ENCODE measurements around the gene NUCKS1. TPM values are rescaled to one million over a fixed set of nuclear protein-coding genes. Genes with fewer than 3 reads are reported as not detected.

The NUCKS1 gene
- total and polyA plus RNA-seq, 2 of the 13 experiments (the other 11 are each of a cell fraction or from before 2014, with no cell fraction given), result 35.5 to 117 TPM

DNA sequence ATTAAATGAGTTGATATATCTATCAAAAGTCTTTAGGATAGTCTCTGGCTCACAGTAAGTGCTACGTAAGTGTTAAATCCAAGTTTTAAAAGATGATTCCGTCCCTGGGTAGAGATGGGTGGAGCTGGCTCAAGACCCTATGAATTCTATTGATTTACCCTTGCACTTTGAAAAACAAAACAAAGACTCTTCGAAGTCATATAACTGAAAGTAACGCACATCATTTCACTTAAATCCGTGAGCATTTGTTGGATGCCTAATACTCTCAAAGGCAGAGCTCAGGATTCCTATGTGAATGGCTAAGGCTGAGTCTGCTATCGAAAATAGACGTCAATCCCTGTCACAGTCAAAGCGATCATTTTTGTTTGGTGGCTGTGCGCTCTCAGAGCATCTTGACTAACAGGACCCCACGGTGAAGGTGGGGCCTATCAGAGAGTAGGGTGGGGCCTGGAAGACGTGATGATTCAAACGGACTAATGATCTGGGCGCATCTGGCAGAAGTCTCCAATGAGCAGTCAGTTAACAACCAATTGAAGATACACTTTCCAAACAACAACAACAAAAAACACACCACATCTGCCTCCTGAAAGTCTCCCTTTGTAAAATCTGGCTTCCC, 1.2 kb upstream of the NUCKS1 start:
- 91% methylated on average over 13 of the region's 13 CpGs for WGBS (ENCODE audit: low lambda C conversion rate)
- no peak overlapping the region for H3K27ac ChIP-seq (ENCODE audit: extremely low read length, insufficient read depth, low read length)
- no peak overlapping the region for H3K9ac ChIP-seq (ENCODE audit: insufficient read depth, low read depth, low read length)
- intact Hi-C loops (cut with micrococcal nuclease; ENCODE audit: unreplicated experiment) (no loop called here), in situ Hi-C loops (cut with HindIII; ENCODE audit: extremely low pct_ligation_motif_present, low pct_unique_long_range_greater_than_20kb) (no loop called here)
- no peaks in the 10 kb centered on the region for H3K9me3 ChIP-seq (ENCODE audit: low read length)
- peak overlapping the region; percentile 85; the same call in 1 of the 2 replicates for H3K4me2 ChIP-seq (ENCODE audit: low read depth, low read length)
- no peak for DNase-seq (ENCODE audit: low spot score)
- CTCF ChIA-PET (ENCODE audit: low intra/inter-chr PET ratio, low total read pairs), result no interaction called here
- H3K27me3 ChIP-seq (ENCODE audit: control insufficient read depth in 1 of 2, insufficient read depth in 2 of 2, low read length in 2 of 2), result no peaks in the 10 kb centered on the region; a peak in 1 of 5 replicates
- peaks cover 30% of the 10 kb centered on the region for H4K20me1 ChIP-seq (ENCODE audit: insufficient read depth, low read length)
- H3K4me1 ChIP-seq (ENCODE audit: insufficient read depth, low read length), result peaks cover 67% of the 10 kb centered on the region
- no TSS peak for BruUV-seq (replicated peaks)
- FAIRE-seq, result peak; percentile 61
- TF ChIP-seq CHD4 (IDR thresholded peaks at IDR 0.05; ENCODE audit: borderline replicate concordance, low read length) (peak; percentile 5), NCOR1 (IDR thresholded peaks at IDR 0.05; ENCODE audit: borderline replicate concordance, low read length) (no peak)
- H3K79me2 ChIP-seq (ENCODE audit: insufficient read depth, low read length), result peaks cover 32% of the 10 kb centered on the region
- H3K4me3 ChIP-seq (replicated peaks in 1 of 3; ENCODE audit: insufficient read depth in 1 of 3, low read depth in 2 of 3, low read length in 3 of 3), result no peak overlapping the region
- no peak for ATAC-seq
- no peaks in the 10 kb centered on the region for H3K36me3 ChIP-seq (replicated peaks in 1 of 2; ENCODE audit: control insufficient read depth in 1 of 2, insufficient read depth in 2 of 2, low read length in 2 of 2)
- no peak overlapping the region for H2AFZ ChIP-seq (ENCODE audit: low read length)
- POLR2A ChIA-PET, result no interaction called here

GRCh38 chr1:205749234-205750137, 496 bp downstream of the NUCKS1 start:
- intact Hi-C loops (cut with micrococcal nuclease; ENCODE audit: unreplicated experiment) (no loop called here), in situ Hi-C loops (cut with HindIII; ENCODE audit: extremely low pct_ligation_motif_present, low pct_unique_long_range_greater_than_20kb) (no loop called here)
- ATAC-seq, result peak; percentile 83
- no peaks in the 10 kb centered on the region; a peak in 1 of 5 replicates for H3K27me3 ChIP-seq (ENCODE audit: control insufficient read depth in 1 of 2, insufficient read depth in 2 of 2, low read length in 2 of 2)
- peak overlapping the region; percentile 65 to 81 (median 75) for H3K4me3 ChIP-seq (replicated peaks in 1 of 3; ENCODE audit: insufficient read depth in 1 of 3, low read depth in 2 of 3, low read length in 3 of 3)
- no peaks in the 10 kb centered on the region for H3K36me3 ChIP-seq (replicated peaks in 1 of 2; ENCODE audit: control insufficient read depth in 1 of 2, insufficient read depth in 2 of 2, low read length in 2 of 2)
- ChIA-PET CTCF (ENCODE audit: low intra/inter-chr PET ratio, low total read pairs) (no interaction called here), POLR2A (interaction anchor here (0.7 to 2.4 kb wide), 15 partner anchors 10 to 299 kb away, joined by 3 to 21 read pairs (median 4); partner anchors contain the start of genes RAB29 and SLC45A3)
- 4% methylated on average over 20 of the region's 81 CpGs for WGBS (ENCODE audit: low lambda C conversion rate)
- peak; percentile 93 for DNase-seq (ENCODE audit: low spot score)
- BruUV-seq (replicated peaks), result TSS peak; percentile 45
- peak overlapping the region; percentile 95 for H3K4me2 ChIP-seq (ENCODE audit: low read depth, low read length)
- peak overlapping the region; percentile 83 for H3K9ac ChIP-seq (ENCODE audit: insufficient read depth, low read depth, low read length)
- H3K27ac ChIP-seq (ENCODE audit: extremely low read length, insufficient read depth, low read length), result peak overlapping the region; percentile 92
- H3K9me3 ChIP-seq (ENCODE audit: low read length), result no peaks in the 10 kb centered on the region
- no peak overlapping the region for H2AFZ ChIP-seq (ENCODE audit: low read length)
- H3K79me2 ChIP-seq (ENCODE audit: insufficient read depth, low read length), result peaks cover 47% of the 10 kb centered on the region
- FAIRE-seq, result peak; percentile 55
- peaks cover 75% of the 10 kb centered on the region for H3K4me1 ChIP-seq (ENCODE audit: insufficient read depth, low read length)
- peaks cover 38% of the 10 kb centered on the region for H4K20me1 ChIP-seq (ENCODE audit: insufficient read depth, low read length)
- TF ChIP-seq KDM5B (CRISPR knock-in tag; IDR thresholded peaks at IDR 0.05; ENCODE audit: borderline replicate concordance), result no peak; the same call in 1 of the 2 replicates
- TF ChIP-seq ZNF354B (CRISPR knock-in tag; IDR thresholded peaks at IDR 0.05), result no peak
- TF ChIP-seq, protein P1, sequence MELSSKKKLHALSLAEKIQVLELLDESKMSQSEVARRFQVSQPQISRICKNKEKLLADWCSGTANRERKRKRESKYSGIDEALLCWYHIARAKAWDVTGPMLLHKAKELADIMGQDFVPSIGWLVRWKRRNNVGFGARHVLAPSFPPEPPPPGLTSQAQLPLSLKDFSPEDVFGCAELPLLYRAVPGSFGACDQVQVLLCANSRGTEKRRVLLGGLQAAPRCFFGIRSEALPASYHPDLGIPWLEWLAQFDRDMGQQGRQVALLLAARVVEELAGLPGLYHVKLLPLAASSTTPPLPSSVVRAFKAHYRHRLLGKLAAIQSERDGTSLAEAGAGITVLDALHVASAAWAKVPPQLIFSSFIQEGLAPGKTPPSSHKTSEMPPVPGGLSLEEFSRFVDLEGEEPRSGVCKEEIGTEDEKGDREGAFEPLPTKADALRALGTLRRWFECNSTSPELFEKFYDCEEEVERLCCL (CRISPR knock-in tag; IDR thresholded peaks at IDR 0.05; ENCODE audit: borderline replicate concordance), result no peak
- TF ChIP-seq TCF7 (IDR thresholded peaks at IDR 0.05; ENCODE audit: low read depth), result no peak
- no peak for TF ChIP-seq FOXA1 (IDR thresholded peaks at IDR 0.05)
- no peak for TF ChIP-seq FOXA1 (CRISPR knock-in tag; IDR thresholded peaks at IDR 0.05)
- TF ChIP-seq ZNF674 (CRISPR knock-in tag; IDR thresholded peaks at IDR 0.05; ENCODE audit: low read depth), result no peak
- TF ChIP-seq, protein P2, sequence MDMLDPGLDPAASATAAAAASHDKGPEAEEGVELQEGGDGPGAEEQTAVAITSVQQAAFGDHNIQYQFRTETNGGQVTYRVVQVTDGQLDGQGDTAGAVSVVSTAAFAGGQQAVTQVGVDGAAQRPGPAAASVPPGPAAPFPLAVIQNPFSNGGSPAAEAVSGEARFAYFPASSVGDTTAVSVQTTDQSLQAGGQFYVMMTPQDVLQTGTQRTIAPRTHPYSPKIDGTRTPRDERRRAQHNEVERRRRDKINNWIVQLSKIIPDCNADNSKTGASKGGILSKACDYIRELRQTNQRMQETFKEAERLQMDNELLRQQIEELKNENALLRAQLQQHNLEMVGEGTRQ (IDR thresholded peaks at IDR 0.05; ENCODE audit: low read depth, low read length), result no peak
- TF ChIP-seq, protein P2 (CRISPR knock-in tag; IDR thresholded peaks at IDR 0.05; ENCODE audit: borderline replicate concordance), result no peak
- no peak for TF ChIP-seq HHEX (CRISPR knock-in tag; IDR thresholded peaks at IDR 0.05)

Measured in HepG2 (cell line).